Measurements from ENCODE around the gene TIMM10B.

TIMM10B gene

GRCh38 chr11:6481012-6481923 is at the start of gene TIMM10B, which contains the start of gene ARFIP2:
Gene TIMM10B, plus strand, starts transcription at chr11:6481501. Its CDS starts 16 bp downstream, at chr11:6481517.
Gene ARFIP2, minus strand, starts transcription at chr11:6481331. Its CDS starts 910 bp downstream, at chr11:6480421.
- DNase-seq: peak; percentile 98

- no peak for DNase-seq
Measured at GRCh38 chr11:6431861-6432260, 49.4 kb upstream of the TIMM10B start.

- DNase-seq: no peak
Measured at GRCh38 chr11:6433998-6434660, 47.2 kb upstream of the TIMM10B start.

- DNase-seq: no peak
Measured at GRCh38 chr11:6437423-6437822, 43.9 kb upstream of the TIMM10B start.

GRCh38 chr11:6437993-6438392 is 43.3 kb upstream of the TIMM10B start:
- DNase-seq: no peak

GRCh38 chr11:6438979-6439571 is 42.2 kb upstream of the TIMM10B start:
- DNase-seq: peak; percentile 41

- no peak for DNase-seq
Measured at GRCh38 chr11:6440906-6441358, 40.4 kb upstream of the TIMM10B start, which contains the start of gene HPX. Gene HPX, minus strand, starts transcription at chr11:6440987. Its CDS starts 24 bp downstream, at chr11:6440963.

GRCh38 chr11:6442441-6442840 is 38.9 kb upstream of the TIMM10B start:
- no peak for DNase-seq

- DNase-seq: peak; percentile 62
Measured at GRCh38 chr11:6443269-6444003, 37.9 kb upstream of the TIMM10B start.

- no peak for DNase-seq
Measured at GRCh38 chr11:6448574-6448973, 32.7 kb upstream of the TIMM10B start.

GRCh38 chr11:6452219-6452618 is 29.1 kb upstream of the TIMM10B start:
- no peak for DNase-seq

GRCh38 chr11:6453152-6453551 is 28.1 kb upstream of the TIMM10B start:
- DNase-seq: no peak

GRCh38 chr11:6455070-6455469 is 26.2 kb upstream of the TIMM10B start:
- no peak for DNase-seq

GRCh38 chr11:6456361-6457073 is 24.8 kb upstream of the TIMM10B start:
- DNase-seq: no peak

- DNase-seq: no peak
Measured at GRCh38 chr11:6457581-6458320, 23.6 kb upstream of the TIMM10B start.

- DNase-seq: no peak
Measured at GRCh38 chr11:6458352-6459098, 22.8 kb upstream of the TIMM10B start.

- no peak for DNase-seq
Measured at GRCh38 chr11:6459099-6459450, 22.2 kb upstream of the TIMM10B start.

- no peak for DNase-seq
Measured at GRCh38 chr11:6468712-6469495, 12.4 kb upstream of the TIMM10B start.

- no peak for DNase-seq
Measured at GRCh38 chr11:6469599-6469998, 11.7 kb upstream of the TIMM10B start.

- no peak for DNase-seq
Measured at GRCh38 chr11:6472934-6473333, 8.4 kb upstream of the TIMM10B start.

Data from activated CD4-positive, alpha-beta T cell treated with anti-CD3 and anti-CD28 coated beads, Interleukin-10, Interleukin-2, amounts not matched to agents 100 ng/mL and 50 ng/mL, durations not matched to agents 16 hours and 8 hours (primary cell).